IMR-90 (cell line): ENCODE results near the gene CFAP251. TPM values are rescaled to one million over a fixed set of nuclear protein-coding genes. Genes with fewer than 3 reads are reported as not detected.
"Not testable (repeated sequence)": the region's sequence is repeated elsewhere in the genome, so short reads cannot be mapped to it uniquely, and the experiment has no call there.

Source experiments
- ATAC-seq: fragments of 200-7000 bp; cut with Tn5 transposase; 2 replicates; pipeline ENCODE4 v1.9.1; 2020; ENCODE audit warnings: low read depth, mild to moderate bottlenecking, moderate library complexity
- BruUV-seq: library from RNA; stranded (reverse); fragments of 400-500 nt; replicated peaks from 2 replicates; lab custom pipeline; 2021; lab: Mats Ljungman, UMichigan
- CTCF ChIA-PET: fragments of 300-600 bp; formaldehyde crosslinking; extraction: SDS; loops from one replicate; lab custom pipeline; 2021; ENCODE audit warnings: antibody characterized with exemption; lab: Yijun Ruan, JAX
- POLR2A ChIA-PET: fragments of 300-600 bp; sonication (Branson Sonifier 250); formaldehyde crosslinking; loops from one replicate; lab custom pipeline; 2022; ENCODE audit warnings: antibody characterized with exemption; ENCODE audit not compliant: unreplicated experiment; lab: Charles Lee
- DNase-seq: peaks from one replicate; pipeline ENCODE4 v3.0.0; 2013
- H2AFZ ChIP-seq: replicated peaks from 2 replicates; pipeline ENCODE3; 2013; ENCODE audit warnings: low read length, mild to moderate bottlenecking; ENCODE audit not compliant: poor library complexity
- H2AK5ac ChIP-seq: 2 replicates; pipeline ENCODE4 v1.6.1; 2013; ENCODE audit warnings: low read depth, low read length, inconsistent platforms
- H2AK9ac ChIP-seq: replicated peaks from 2 replicates; pipeline ENCODE3; 2013; ENCODE audit warnings: mild to moderate bottlenecking, low read depth, low read length, moderate library complexity; ENCODE audit not compliant: poor library complexity
- H2BK120ac ChIP-seq: 2 replicates; pipeline ENCODE4 v1.6.1; 2013; ENCODE audit warnings: low read depth, low read length, inconsistent platforms
- H2BK15ac ChIP-seq: 3 replicates; pipeline ENCODE4 v1.6.1; 2013; ENCODE audit warnings: low read depth, low read length, inconsistent platforms
- H2BK20ac ChIP-seq: 2 replicates; pipeline ENCODE4 v1.6.1; 2013; ENCODE audit warnings: low read depth, mild to moderate bottlenecking, inconsistent platforms, low read length, moderate library complexity
- H2BK5ac ChIP-seq: 2 replicates; pipeline ENCODE4 v1.6.1; 2013; ENCODE audit warnings: mild to moderate bottlenecking, low read depth, low read length, inconsistent platforms; ENCODE audit not compliant: poor library complexity, severe bottlenecking
- H3K14ac ChIP-seq: replicated peaks from 2 replicates; pipeline ENCODE4 v1.6.1; 2013; ENCODE audit warnings: low read depth, low read length, inconsistent platforms
- H3K18ac ChIP-seq: 2 replicates; pipeline ENCODE4 v1.6.1; 2013; ENCODE audit warnings: low read depth, low read length, control low read depth
- H3K23ac ChIP-seq: 2 replicates; pipeline ENCODE4 v1.6.1; 2013; ENCODE audit warnings: low read depth, low read length, inconsistent platforms
- H3K27ac ChIP-seq: 2 replicates; pipeline ENCODE4 v1.5.1; 2013; ENCODE audit warnings: mild to moderate bottlenecking, control low read depth, low read length; ENCODE audit not compliant: insufficient read depth
- H3K27me3 ChIP-seq: 2 replicates; pipeline ENCODE4 v1.6.1; 2013; ENCODE audit warnings: low read length; ENCODE audit not compliant: control insufficient read depth, insufficient read depth
- H3K36me3 ChIP-seq: 2 replicates; pipeline ENCODE4 v1.6.1; 2013; ENCODE audit warnings: low read length, mixed read lengths; ENCODE audit not compliant: control insufficient read depth, insufficient read depth
- H3K4ac ChIP-seq: 2 replicates; pipeline ENCODE4 v1.6.1; 2013; ENCODE audit warnings: low read depth, low read length, inconsistent platforms
- H3K4me1 ChIP-seq: 2 replicates; pipeline ENCODE4 v1.6.1; 2013; ENCODE audit warnings: low read length, mixed read lengths; ENCODE audit not compliant: control insufficient read depth, insufficient read depth
- H3K4me2 ChIP-seq: 2 replicates; pipeline ENCODE4 v1.6.1; 2013; ENCODE audit warnings: low read depth, mild to moderate bottlenecking, control low read depth, low read length, moderate library complexity
- H3K4me3 ChIP-seq: 2 replicates; pipeline ENCODE4 v1.5.1; 2013; ENCODE audit warnings: low read depth, mild to moderate bottlenecking, control low read depth, low read length, moderate library complexity; ENCODE audit not compliant: insufficient read depth
- H3K56ac ChIP-seq: 2 replicates; pipeline ENCODE4 v1.6.1; 2013; ENCODE audit warnings: low read length, inconsistent platforms; ENCODE audit not compliant: insufficient read depth; ENCODE audit errors: extremely low read depth
- H3K79me1 ChIP-seq, 2 experiments: 2 replicates each; pipeline ENCODE4 v1.6.1; 2013; ENCODE audit warnings: low read length in 2 of 2, inconsistent platforms in 1 of 2, low read depth in 1 of 2
- H3K9ac ChIP-seq: 2 replicates; pipeline ENCODE4 v1.6.1; 2013; ENCODE audit warnings: low read depth, low read length, control low read depth
- H3K9me1 ChIP-seq: 2 replicates; pipeline ENCODE4 v1.6.1; 2013; ENCODE audit warnings: low read length, inconsistent platforms; ENCODE audit not compliant: insufficient read depth
- H3K9me3 ChIP-seq: 2 replicates; pipeline ENCODE4 v1.6.1; 2013; ENCODE audit warnings: low read length; ENCODE audit not compliant: control insufficient read depth, insufficient read depth
- H4K20me1 ChIP-seq: 2 replicates; pipeline ENCODE4 v1.6.1; 2013; ENCODE audit warnings: low read length, inconsistent platforms; ENCODE audit not compliant: insufficient read depth
- H4K5ac ChIP-seq: 2 replicates; pipeline ENCODE4 v1.6.1; 2013; ENCODE audit warnings: mild to moderate bottlenecking, low read depth, low read length, control low read depth
- H4K8ac ChIP-seq, 2 experiments: 2 replicates each; pipeline ENCODE4 v1.6.1; 2013; ENCODE audit warnings: low read depth in 2 of 2, low read length in 2 of 2, control low read depth in 1 of 2, inconsistent platforms in 1 of 2
- H4K91ac ChIP-seq: 2 replicates; pipeline ENCODE4 v1.6.1; 2013; ENCODE audit warnings: low read depth, low read length, inconsistent platforms; ENCODE audit not compliant: insufficient read depth
- FOS ChIP-seq: fragments of 150-350 bp; IDR thresholded peaks from 2 replicates; pipeline ENCODE4 v1.6.1; 2016; ENCODE audit warnings: low read depth, low read length
- WGBS, 2 experiments: methylation state at CpG; one replicate each; pipeline versions ENCODE4 v1.1.5 to v1.1.7; 2013; ENCODE audit warnings: missing lambda C conversion rate in 2 of 2; ENCODE audit not compliant: insufficient read length in 1 of 2; ENCODE audit errors: extremely low coverage in 2 of 2; 5-methylcytosine and 5-hydroxymethylcytosine counted together
- dilution Hi-C: fragments of 300-500 bp; cut with HindIII; formaldehyde crosslinking; loops from one replicate; pipeline ENCODE4 v1.14.3; 2018; ENCODE audit warnings: low sequenced_read_pairs; ENCODE audit not compliant: unreplicated experiment
- in situ Hi-C: fragments of 300-500 bp; cut with MboI; formaldehyde crosslinking; loops from 3 replicates; pipeline ENCODE4 v1.14.3; 2019; ENCODE audit warnings: low sequenced_read_pairs, inconsistent platforms, mixed read lengths
- intact Hi-C: fragments of 100-400 bp; cut with micrococcal nuclease; formaldehyde crosslinking; loops from 2 replicates; pipeline ENCODE4 v1.10.0; 2022
- polyA plus RNA-seq, 3 experiments: library from polyadenylated mRNA; depleted of rRNA; stranded (reverse); fragments of >200 nt; gene quantifications; 2 replicates each; pipeline ENCODE4 v1.2.3, GENCODE V29; 2012; ENCODE audit warnings: low replicate concordance in 1 of 3
- total RNA-seq: library from RNA; depleted of rRNA; stranded (reverse); fragments of >200 nt; gene quantifications from 2 replicates; pipeline ENCODE4 v1.2.3, GENCODE V29; 2012

Gene CFAP251
- total and polyA plus RNA-seq, 2 of the 4 experiments (the other 2 are of a cell fraction) = 7.8 to 9.1 TPM

DNA sequence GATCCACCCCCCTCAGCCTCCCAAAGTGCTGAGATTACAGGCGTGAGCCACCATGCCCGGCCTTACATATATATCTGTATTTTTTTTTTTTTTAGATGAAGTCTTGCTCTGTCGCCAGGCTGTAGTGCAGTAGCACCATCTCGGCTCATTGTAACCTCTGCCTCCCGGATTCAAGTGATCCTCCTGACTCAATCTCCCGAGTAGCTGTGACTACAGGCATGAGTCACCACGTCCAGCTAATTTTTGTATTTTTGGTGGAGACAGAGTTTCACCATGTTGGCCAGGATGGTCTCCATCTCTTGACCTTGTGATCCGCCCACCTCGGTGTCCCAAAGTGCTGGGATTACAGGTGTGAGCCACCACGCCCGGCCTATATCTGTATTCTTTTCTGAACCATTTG lies 33.3 kb upstream of the CFAP251 start:
- H2AK5ac ChIP-seq, H2AK9ac ChIP-seq, H3K4me3 ChIP-seq, H3K9me3 ChIP-seq, H3K4me1 ChIP-seq, H3K18ac ChIP-seq, H2AFZ ChIP-seq, H4K20me1 ChIP-seq, H4K5ac ChIP-seq, H3K9ac ChIP-seq, H3K36me3 ChIP-seq, H3K23ac ChIP-seq, H2BK5ac ChIP-seq, H3K27ac ChIP-seq, H3K4ac ChIP-seq, ATAC-seq, H4K91ac ChIP-seq, H3K27me3 ChIP-seq, H2BK120ac ChIP-seq, H3K56ac ChIP-seq, dilution Hi-C loops, H3K4me2 ChIP-seq, H2BK15ac ChIP-seq, BruUV-seq, H3K9me1 ChIP-seq, H3K14ac ChIP-seq, CTCF ChIA-PET, H2BK20ac ChIP-seq: not testable (repeated sequence)
- peak; percentile 71 for DNase-seq
- Histone ChIP-seq H4K8ac (0 out of 4 replicates have a peak overlapping the region, but pooled peaks of 1 of the 2 experiments have one; percentile 25), H3K79me1 (peaks cover 7 to 16% of the 10 kb centered on the region in 2 experiments; a peak in 2 of 4 replicates)
- 80% methylated on average over 1 of the region's 11 CpGs; no CpG with 5 or more reads in 1 of the 2 experiments for WGBS, 2 experiments
- in situ Hi-C loops = loop anchor here (5.0 kb wide), 1 partner anchor 188 kb away; no protein-coding TSS in a partner anchor
- intact Hi-C loops = loop anchor here (5.0 kb wide), 1 partner anchor 188 kb away; no protein-coding TSS in a partner anchor
- peak; percentile 42; the same call in 1 of the 2 replicates for TF ChIP-seq FOS
- POLR2A ChIA-PET = interaction anchor here (0.7 kb wide), 1 partner anchor 85 kb away, joined by 7 read pairs; no protein-coding TSS in a partner anchor
